ENCODE data around the gene P2RY1.
"Not testable (repeated sequence)": the region's sequence is repeated elsewhere in the genome, so short reads cannot be mapped to it uniquely, and the experiment has no call there.

Gene P2RY1

DNA sequence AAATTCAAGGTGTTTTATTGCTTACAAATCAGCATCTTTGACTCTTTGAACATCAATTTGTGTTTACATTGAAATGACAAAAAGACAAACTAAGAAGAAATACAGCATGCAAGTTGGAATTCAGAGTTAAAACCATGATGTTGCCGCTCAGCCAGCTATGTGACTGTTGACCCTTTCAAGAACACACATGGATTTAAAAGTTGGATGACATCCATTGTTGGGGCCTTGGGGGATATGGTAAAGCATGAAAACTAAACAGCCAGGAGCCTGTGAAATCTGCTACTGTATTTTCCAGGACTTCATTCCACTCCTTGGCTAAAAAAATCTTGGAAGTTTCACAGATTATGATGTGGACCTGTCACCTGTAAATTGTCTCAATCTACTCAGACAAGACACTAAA, 4.6 kb downstream of the P2RY1 start:
- TF ChIP-seq, protein P1, sequence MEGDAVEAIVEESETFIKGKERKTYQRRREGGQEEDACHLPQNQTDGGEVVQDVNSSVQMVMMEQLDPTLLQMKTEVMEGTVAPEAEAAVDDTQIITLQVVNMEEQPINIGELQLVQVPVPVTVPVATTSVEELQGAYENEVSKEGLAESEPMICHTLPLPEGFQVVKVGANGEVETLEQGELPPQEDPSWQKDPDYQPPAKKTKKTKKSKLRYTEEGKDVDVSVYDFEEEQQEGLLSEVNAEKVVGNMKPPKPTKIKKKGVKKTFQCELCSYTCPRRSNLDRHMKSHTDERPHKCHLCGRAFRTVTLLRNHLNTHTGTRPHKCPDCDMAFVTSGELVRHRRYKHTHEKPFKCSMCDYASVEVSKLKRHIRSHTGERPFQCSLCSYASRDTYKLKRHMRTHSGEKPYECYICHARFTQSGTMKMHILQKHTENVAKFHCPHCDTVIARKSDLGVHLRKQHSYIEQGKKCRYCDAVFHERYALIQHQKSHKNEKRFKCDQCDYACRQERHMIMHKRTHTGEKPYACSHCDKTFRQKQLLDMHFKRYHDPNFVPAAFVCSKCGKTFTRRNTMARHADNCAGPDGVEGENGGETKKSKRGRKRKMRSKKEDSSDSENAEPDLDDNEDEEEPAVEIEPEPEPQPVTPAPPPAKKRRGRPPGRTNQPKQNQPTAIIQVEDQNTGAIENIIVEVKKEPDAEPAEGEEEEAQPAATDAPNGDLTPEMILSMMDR (conservative IDR thresholded peaks at IDR 0.05; ENCODE audit: low read depth, low read length) = no peak
- DNase-seq (ENCODE audit: low read depth) = no peak
- no peak overlapping the region for H3K4me3 ChIP-seq (ENCODE audit: low read length)

DNA sequence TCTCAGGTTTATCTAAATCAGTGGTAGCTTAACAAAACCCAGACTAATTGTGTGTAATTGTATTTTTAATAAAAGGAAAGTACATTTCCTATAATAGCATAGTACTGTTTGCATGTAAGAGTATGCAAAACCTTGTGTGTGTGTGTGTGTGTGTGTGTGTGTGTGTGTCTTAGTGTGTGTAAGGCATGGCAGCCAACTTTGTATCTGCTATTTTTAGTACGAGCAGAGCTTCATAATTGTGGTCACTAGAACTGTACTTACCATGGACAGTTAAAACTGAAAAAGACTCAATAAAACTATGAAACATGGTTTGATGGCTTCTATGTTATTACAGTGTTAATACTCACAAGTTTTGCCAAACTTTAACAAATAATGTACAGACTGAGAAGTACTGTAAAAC, 6.2 kb downstream of the P2RY1 start:
- DNase-seq (ENCODE audit: low read depth) = no peak
- no peak overlapping the region for H3K4me3 ChIP-seq (ENCODE audit: low read length)
- TF ChIP-seq, protein P1 (conservative IDR thresholded peaks at IDR 0.05; ENCODE audit: low read depth, low read length) = no peak

DNA sequence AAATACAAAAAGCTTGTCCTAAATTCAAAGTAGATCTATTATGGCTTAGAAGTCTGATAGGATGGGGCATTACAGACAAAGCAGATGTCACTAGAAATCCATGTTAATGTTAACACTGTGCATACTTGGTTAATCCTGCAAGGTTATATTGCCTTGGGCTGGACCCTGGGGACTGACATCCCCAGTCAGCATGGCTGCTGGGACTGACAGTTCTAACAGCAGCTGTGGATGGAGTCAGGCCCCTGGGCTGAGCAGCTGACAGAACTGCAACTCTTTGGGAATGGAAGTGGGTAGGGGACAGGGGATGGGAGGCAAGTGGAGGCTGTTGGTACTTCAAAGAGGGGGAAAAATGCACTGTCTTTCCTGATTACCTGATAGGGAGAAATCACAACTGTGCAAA, 7.5 kb downstream of the P2RY1 start:
- H3K4me3 ChIP-seq (ENCODE audit: low read length) = no peak overlapping the region
- TF ChIP-seq, protein P1 (conservative IDR thresholded peaks at IDR 0.05; ENCODE audit: low read depth, low read length) = no peak
- DNase-seq (ENCODE audit: low read depth) = no peak

DNA sequence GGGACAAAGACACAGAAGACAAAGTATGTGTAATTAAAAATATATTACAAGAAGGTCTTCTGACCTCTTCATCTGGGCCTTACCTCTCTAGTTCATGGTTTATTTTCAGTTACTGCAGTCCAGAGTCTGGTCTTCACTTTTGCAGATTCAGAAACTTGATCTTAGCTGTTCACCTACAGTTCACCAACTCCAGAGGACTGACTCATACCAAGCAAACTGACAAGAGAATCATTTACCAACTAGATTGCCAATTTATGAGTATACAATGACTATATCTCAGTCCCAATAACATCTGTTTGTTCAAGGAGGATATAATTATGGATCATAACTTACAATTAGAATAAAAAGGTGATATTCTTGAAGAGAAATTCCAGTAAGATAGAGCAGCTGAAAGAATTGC, 9.0 kb downstream of the P2RY1 start:
- no peak overlapping the region for H3K4me3 ChIP-seq (ENCODE audit: low read length)
- TF ChIP-seq, protein P1 (conservative IDR thresholded peaks at IDR 0.05; ENCODE audit: low read depth, low read length) = no peak
- DNase-seq (ENCODE audit: low read depth) = no peak

DNA sequence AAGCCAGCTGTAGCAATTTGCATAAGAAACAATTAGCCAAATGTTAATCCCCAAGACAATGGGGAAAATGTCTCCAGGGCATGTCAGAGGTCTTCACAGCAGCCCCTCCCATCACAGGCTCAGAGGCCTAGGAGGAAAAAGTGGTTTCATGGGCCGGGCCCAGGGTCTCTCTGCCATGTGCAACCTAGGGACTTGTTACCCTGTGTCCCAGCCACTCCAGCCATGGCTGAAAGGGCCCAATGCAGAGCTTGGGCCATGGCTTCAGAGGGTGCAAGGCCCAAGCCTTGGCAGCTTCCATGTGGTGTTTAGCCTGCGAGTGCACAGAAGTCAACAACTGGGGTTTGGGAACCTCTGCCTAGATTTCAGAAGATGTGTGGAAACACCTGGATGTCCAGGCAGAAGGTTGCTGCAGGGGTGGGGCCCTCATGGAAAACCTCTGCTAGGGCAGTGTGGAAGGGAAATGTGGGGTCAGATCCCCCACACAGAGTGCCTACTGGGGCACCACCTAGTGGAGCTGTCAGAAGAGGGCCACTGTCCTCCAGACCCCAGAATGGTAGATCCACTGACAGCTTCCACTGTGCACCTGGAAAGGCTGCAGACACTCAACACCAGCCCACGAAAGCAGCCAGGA, 11.8 kb downstream of the P2RY1 start:
- not testable (repeated sequence) for H3K4me3 ChIP-seq (ENCODE audit: low read length); DNase-seq (ENCODE audit: low read depth)

DNA sequence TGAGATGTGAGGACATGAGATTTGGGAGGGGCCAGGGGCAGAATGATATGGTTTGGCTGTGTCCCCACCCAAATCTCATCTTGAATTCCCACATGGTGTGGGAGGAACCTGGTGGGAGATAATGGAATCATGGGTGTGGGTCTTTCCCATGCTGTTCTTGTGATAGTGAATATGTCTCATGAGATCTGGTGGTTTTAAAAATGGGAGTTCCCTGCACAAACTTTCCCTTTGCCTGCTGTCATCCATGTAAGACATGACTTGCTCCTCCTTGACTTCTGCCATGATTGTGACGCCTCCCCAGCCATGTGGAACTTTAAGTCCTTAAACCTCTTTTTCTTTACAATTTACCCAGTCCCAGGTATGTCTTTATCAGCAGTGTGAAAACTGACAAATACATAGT, 12.7 kb downstream of the P2RY1 start:
- not testable (repeated sequence) for H3K4me3 ChIP-seq (ENCODE audit: low read length); DNase-seq (ENCODE audit: low read depth)

DNA sequence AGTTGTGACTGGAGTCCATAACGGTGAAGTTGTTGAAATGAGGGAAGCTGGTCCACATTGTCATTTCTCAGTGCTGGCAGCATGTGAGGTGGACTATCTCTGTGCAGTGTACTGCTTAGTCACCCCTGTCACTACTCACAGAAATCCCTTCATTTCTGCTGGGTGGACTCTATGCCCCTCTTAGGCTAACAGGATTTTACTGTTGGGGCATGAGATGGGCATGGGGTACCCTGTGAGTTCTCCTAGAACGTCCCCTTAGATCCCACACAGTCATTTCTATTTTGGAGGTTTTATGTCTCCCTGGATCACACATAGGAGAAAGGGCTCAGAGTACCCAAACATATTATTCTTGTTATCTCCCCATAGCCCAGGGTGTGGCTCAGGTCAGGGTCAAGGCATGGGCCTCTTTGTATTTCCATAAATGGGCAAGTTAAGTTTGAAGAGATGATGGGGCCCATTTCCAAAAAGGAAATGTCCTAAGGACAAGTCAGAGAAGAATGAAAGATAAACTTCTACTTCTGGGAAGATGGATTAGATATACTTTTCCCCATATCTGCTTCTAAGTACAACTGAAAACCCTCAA, 15.2 kb downstream of the P2RY1 start:
- no peak overlapping the region for H3K4me3 ChIP-seq (ENCODE audit: low read length)
- TF ChIP-seq, protein P1 (conservative IDR thresholded peaks at IDR 0.05; ENCODE audit: low read depth, low read length) = no peak
- DNase-seq (ENCODE audit: low read depth) = no peak

DNA sequence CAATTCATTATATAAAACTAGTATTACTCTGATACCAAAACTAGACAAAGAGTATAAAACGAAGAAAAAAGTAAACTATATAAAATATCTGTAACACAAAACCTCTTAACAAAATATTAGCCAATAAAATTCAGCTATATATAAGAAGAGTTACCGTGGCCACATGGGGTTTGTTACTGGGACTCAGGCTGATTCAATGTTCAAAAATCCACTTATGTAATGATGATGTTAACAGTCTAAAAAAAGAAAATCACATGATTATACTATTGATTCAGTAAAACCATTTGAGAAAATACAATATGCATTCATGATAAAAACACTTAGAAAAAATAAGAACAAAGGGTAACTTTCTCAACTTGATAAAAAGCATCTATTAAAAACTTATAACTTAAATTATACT, 18.3 kb downstream of the P2RY1 start:
- TF ChIP-seq, protein P1 (conservative IDR thresholded peaks at IDR 0.05; ENCODE audit: low read depth, low read length) = no peak
- no peak for DNase-seq (ENCODE audit: low read depth)
- H3K4me3 ChIP-seq (ENCODE audit: low read length) = no peak overlapping the region

Data from retinal pigment epithelial cell (primary cell).